ENCODE measurements around the gene ZNF750.

ZNF750 gene

DNA sequence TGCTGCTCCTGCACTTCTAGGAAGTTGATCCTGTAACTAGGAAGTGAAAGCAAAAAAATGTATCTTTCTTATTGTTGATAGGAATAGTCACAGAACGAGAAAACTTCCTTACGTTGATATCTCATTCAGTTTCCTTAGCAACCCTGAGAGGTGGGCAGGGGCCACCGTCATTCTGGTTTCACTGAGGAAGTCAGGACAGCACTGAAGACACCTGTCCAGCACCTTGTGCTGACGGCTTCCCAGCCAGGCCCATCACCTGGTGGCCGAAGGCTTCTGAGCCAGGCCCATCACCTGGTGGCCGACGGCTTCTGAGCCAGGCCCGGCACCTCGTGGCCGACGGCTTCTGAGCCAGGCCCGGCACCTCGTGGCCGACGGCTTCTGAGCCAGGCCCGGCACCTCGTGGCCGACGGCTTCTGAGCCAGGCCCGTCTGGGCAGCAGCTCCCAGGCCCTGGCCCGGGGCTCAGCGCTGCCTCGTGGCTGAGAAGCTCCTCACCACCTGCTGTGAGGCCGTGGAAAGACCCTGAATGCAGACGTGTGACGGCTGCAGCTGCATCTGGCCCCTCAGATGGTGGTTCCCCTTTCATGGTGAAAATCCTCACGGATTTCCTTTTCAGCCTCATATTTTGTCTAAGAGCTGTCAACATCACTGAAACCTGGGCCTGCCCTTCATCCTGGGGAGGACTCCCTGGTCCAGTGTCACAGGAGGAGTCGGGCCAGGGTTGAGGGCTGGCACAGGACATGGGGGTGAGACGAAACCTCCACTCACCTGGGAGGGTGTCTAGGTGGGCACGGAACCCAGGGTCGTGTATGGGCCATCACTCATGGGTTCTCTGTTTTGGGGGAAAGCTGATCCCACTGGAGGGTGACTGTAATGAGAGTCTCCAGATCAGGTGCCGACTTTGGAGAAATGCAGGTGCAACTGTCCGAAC is 33.0 kb upstream of the ZNF750 start:
- no peak for DNase-seq

- no peak for DNase-seq
These were observed 32.1 kb upstream of the ZNF750 start for GRCh38 chr17:82871776-82872561.

DNA sequence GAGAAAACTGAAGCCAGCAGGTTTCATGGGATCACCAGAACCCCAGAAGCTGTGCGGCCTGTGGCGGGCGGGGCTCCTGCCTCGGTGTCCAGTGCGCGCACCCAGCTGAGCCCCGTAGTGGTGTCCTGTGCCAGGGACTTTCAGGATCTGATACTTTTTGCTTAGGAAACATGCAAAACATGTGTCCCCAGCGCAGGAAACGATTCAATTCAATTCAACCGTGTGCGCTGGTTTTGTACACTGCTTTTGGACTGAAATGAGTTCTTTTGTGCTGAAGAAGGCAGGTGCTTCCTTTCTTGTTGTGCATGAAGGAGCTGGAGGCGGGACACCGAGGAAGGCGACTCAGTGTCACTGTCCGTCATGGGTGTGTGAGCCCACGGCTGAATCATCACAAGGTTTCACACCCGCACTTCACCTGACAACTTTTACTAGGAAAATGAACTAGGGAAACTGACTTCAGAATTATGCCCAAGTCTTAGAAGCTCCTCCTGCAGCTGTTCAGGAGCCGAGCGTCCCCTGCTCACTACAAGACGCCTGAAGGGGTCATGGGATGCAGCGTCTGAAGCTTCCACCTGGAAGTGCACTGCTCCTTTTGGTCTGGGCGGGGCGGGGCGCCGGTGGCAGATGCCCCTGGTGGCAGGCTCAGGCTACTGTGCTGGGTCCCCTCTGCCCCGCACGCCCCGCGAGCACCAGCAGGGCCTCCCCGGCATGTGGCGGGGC is 31.4 kb upstream of the ZNF750 start:
- DNase-seq, result no peak

DNA sequence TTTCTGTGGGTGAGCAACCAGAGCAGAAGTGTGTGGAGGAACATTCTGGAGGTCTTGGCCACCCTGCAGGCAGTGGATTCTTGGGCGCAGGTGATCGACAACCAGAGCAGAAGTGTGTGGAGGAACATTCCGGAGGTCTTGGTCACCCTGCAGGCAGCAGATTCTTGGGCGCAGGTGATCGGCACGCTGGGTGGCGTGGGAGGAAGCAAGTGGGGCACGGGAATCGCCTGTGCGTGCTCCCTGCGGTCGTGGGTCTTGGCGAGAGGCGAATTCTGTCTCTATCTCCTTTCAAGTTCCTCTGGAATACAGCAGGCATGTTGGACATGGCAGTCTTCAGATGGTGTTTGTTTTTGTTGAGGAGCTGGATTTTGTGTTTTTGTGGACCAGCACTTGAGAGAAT is 30.7 kb upstream of the ZNF750 start:
- no peak for DNase-seq

DNA sequence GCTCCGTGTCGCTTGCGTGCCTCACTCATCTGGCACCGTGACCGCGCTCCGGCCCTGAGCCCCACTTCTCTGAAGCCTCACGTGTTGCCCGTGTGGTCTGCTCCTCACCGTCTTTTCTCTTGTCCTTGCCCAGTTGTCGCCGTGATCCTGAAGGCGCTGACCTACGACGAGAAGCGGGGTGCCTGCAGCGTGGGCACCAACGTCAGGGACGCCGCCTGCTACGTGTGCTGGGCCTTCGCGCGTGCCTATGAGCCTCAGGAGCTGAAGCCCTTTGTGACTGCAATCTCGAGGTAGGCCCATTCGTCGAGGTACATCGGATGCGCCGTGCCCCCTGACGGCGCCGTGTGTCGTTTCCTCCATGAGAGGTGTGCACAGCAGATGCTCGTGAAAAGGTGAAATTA is 30.3 kb upstream of the ZNF750 start:
- DNase-seq, result no peak

- no peak for DNase-seq
These were observed 29.7 kb upstream of the ZNF750 start for GRCh38 chr17:82869536-82869935.

GRCh38 chr17:82868715-82869131 is 28.9 kb upstream of the ZNF750 start:
- no peak for DNase-seq

DNA sequence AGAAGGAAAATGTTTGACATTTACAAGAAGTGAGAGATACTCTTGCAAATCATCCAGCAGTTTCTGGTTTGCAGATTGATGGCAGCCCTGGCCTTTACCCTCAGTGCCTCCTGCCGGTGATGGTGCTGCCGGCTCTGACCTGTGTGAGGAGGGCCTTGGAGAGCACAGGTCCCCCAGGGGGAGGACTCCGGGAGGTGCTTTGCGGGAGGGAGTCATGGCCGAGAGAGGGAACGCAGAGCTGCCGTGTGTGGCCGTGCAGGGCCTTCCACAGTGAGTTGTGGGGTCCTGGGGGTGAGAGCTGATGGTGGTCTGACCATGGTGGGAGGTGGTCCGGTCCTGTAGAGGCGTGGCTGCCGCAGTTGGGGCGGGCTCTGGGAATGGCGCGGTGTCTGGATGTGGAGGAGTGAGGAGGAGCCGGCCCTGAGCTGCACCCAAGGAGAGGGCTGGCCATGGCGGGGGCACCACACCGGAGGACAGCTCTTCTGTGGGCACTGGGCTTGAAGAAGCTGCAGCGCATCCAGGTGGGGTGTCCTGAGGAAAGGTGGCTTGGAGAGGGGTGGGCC is 28.0 kb upstream of the ZNF750 start:
- DNase-seq, result no peak

DNA sequence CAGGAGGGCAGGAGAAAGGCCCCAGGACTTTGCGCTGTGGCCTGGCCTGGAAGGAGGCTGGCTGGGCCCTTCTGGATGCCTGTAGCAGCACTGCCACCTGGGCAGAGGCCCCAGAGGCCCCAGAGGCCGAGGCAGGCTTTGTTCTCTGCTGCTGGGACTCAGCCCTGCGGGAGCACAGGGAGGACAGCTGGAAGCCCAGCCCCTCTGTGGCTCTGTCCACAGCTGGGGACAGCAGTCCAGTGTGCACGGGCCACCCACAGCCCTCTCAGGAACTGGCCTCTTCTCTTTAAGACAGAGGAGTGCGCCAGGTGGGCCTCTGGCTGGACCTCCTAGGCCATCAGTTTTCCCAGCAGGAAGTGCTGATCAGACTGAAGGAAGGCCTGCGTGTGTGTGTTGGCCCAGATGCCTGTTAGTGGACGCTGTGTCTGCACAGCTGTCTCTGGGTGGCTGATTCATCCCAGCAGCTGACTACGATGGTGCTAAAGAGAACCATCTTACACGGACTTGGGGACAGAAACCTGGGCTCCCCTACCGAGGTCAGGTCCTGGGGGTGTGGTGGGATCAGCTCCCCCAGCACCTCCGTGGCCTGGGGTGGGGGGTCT is 26.9 kb upstream of the ZNF750 start:
- DNase-seq, result no peak

DNA sequence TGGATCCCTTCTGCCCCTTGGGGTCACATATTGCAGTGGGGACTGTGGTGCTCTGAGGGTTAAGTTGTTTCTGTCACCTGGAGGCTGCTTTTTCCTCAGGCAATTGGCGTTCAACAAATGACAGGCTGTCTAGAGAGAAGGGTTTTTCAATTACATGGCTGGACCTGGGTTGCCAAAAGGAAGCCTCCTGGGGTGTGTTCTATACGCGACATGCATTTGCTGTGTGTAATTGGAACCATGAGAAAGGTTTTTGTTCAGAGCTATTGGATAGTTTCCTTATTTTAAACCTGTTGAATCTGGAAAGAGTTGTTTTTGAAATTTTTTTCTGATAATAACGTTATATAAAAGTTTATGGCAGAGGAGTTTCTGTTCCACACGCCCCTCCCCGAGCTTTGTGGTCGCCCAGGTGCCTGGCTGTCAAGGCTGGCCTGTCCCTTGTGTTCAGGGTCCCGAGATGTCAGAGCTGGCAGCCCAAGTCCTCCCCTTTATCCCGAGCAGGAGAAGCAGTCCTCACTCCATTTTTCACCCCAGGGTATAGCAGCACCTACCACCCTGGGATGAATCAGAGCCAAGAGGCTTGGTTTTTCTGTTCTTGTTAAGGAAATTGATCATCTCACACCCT is 26.1 kb upstream of the ZNF750 start:
- no peak for DNase-seq

DNA sequence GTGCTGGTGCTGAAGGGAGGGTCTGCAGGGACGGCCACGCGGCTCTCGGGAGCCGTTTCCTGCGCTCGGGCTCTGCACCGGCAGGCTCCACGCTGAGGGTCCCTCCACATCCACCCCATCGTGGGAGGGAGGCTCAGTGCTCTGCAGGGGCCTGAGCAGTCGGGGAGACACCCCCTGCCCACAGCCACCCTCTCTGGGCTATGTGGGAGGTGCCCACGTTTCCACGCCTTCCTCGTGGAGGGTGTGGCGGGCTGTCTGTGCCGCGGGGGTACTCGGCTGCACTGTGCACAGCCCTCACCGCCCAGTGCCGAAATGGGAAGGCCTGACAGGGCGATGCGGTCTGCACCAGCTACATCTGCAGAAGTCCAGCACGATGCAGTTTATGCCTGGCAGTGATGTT is 25.5 kb upstream of the ZNF750 start:
- no peak for DNase-seq

DNA sequence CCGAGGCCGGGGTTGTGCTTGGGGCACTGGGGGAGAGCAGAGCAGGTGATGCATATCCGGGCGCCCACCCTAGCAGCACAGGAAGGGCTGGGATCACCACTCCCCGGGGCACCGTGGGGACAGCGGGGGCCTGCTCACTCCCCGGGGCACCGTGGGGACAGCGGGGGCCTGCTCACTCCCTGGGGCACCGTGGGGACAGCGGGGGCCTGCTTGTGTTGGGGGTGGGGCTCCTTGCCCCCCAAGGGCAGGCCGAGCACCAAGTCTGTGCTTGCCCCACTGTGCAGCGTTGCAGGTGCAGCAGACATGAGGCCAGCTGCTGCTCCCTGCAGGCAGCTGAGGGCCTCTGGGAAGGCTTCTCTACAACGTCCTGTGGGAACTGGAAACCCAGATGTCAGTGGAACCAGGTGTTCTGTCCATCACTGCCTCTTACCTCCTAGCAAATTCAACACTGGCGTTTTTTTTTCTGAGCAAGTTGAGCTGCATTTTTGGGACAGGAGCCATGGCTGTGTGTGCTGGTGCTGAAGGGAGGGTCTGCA is 25.0 kb upstream of the ZNF750 start:
- no peak for DNase-seq

- peak; percentile 76 for DNase-seq
These were observed 24.3 kb upstream of the ZNF750 start for GRCh38 chr17:82863941-82864712.

DNA sequence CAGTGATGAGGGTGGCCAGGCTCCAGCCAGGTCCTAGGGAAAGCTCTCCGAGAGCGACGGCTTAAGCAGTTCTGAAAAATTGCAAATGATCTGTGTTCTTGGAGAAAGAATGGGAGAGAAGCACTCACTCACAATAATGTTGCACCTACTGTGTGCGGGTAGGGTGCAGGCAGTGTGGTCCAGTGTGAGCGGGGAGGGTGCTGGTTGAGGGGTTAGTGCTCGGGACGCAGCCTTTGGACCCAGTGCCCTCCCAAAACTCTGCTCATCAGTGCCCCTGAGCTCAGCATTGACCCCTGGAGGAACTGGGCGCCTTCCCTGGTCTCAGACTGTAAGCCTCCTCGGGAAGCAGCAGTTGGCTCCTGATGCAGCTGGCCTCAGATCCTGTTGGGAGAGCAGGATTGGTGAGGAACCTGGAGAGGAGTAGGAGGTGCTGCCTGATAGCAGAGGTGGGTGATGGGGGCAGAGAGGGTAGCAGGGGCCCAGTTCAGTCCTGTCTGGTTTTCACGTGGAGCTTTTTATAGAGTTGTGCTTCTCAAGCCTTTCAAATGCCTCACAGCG is 23.6 kb upstream of the ZNF750 start:
- DNase-seq, result no peak

DNA sequence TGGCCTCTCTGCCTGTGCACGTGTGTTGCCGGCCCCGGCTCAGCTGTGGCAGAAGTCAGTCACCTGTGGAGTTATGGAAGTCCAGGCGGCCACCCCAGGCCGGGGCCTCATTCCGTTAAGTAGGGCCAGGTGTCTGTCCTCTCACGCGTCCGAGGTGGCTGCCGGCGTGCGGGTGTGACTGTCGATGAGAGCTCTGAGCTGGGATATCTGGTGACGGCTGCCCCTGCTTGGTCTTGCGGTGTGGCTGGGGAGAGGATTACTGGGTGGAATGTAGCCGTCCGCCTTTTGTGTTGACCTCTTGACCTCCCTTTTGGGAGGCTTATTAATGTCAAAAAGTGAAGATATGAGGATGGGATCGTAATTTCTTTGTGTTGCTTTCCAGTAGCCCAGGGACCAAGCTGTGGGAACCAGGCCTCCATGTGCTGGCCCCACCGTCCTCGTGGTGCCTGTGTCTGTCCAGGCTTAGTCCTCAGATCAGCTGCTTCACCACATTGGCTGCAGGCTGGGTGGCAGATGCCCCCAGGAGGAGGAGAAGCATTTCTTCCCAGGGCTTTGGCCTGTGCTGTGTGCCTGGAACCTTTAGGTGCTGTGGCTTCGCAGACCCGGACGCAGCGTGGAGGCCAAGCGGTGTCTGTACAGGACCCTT is 23.0 kb upstream of the ZNF750 start:
- DNase-seq, result no peak

GRCh38 chr17:82862191-82862590 is 22.4 kb upstream of the ZNF750 start:
- DNase-seq, result no peak

DNA sequence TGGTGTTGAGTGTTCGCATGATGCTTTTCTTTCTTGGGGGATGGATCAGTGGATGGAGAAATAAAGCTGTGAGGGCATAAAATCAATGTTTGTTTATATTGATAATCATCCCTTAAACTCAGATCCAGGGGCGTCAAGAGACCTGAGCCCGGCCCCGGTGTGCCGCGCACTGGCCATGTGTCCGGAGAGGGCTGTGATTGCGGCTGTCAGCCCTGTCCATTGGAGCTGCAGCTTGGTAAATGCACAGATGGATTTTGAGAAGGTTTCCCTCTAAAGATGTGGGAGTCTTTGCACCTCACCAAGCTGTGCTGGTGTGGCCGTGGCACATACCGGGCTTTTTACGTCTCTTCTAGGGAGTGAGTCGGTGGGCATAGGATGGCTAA is 21.6 kb upstream of the ZNF750 start:
- DNase-seq, result no peak

GRCh38 chr17:82860606-82861392 is 21.0 kb upstream of the ZNF750 start:
- no peak for DNase-seq

All from T-helper 9 cell (primary cell).